GM19397 (cell line): Measurements from ENCODE around the gene EDEM1.
"Not testable (repeated sequence)": the region's sequence is repeated elsewhere in the genome, so short reads cannot be mapped to it uniquely, and the experiment has no call there.

ENCODE experiments used
- ATAC-seq: cut with Tn5 transposase; IDR thresholded peaks from one replicate; pipeline ENCODE4 v1.9.1; 2021; ENCODE audit warnings: mild to moderate bottlenecking, moderate library complexity; ENCODE audit not compliant: unreplicated experiment

The EDEM1 gene

GRCh38 chr3:5227812-5228211, 40.3 kb downstream of the EDEM1 start:
- no peak for ATAC-seq

- no peak for ATAC-seq
Observed at GRCh38 chr3:5229414-5229813, 41.9 kb downstream of the EDEM1 start.

- ATAC-seq = no peak
Observed at GRCh38 chr3:5231074-5231473, 43.6 kb downstream of the EDEM1 start.

GRCh38 chr3:5231487-5231886, 44.0 kb downstream of the EDEM1 start:
- ATAC-seq = no peak

GRCh38 chr3:5232570-5232969, 45.1 kb downstream of the EDEM1 start:
- ATAC-seq = no peak

GRCh38 chr3:5233026-5233425, 45.5 kb downstream of the EDEM1 start:
- ATAC-seq = no peak

GRCh38 chr3:5235655-5236054, 48.1 kb downstream of the EDEM1 start:
- ATAC-seq = no peak

- no peak for ATAC-seq
Observed at GRCh38 chr3:5238545-5238944, 51.0 kb downstream of the EDEM1 start.

GRCh38 chr3:5239602-5240001, 52.1 kb downstream of the EDEM1 start:
- no peak for ATAC-seq

- no peak for ATAC-seq
Observed at GRCh38 chr3:5240740-5241139, 53.2 kb downstream of the EDEM1 start.

GRCh38 chr3:5242785-5243184, 55.3 kb downstream of the EDEM1 start:
- ATAC-seq = not testable (repeated sequence)

GRCh38 chr3:5245927-5246326, 58.4 kb downstream of the EDEM1 start:
- ATAC-seq = no peak

GRCh38 chr3:5248822-5249221, 61.3 kb downstream of the EDEM1 start:
- ATAC-seq = no peak

GRCh38 chr3:5250467-5251195, 63.1 kb downstream of the EDEM1 start:
- ATAC-seq = no peak

- no peak for ATAC-seq
Observed at GRCh38 chr3:5251196-5251583, 63.7 kb downstream of the EDEM1 start.

- no peak for ATAC-seq
Observed at GRCh38 chr3:5252131-5252530, 64.6 kb downstream of the EDEM1 start.

GRCh38 chr3:5254281-5255048, 67.0 kb downstream of the EDEM1 start:
- ATAC-seq = no peak

- no peak for ATAC-seq
Observed at GRCh38 chr3:5255404-5256344, 68.2 kb downstream of the EDEM1 start.

- ATAC-seq = no peak
Observed at GRCh38 chr3:5258526-5258925, 71.0 kb downstream of the EDEM1 start.

- ATAC-seq = no peak
Observed at GRCh38 chr3:5260992-5261501, 73.5 kb downstream of the EDEM1 start.

GRCh38 chr3:5262507-5262906, 75.0 kb downstream of the EDEM1 start:
- ATAC-seq = no peak
